Spleen (tissue), 7 donors: ENCODE data around the gene UGT1A9.

Source experiments
- CTCF ChIP-seq, 11 experiments: fragments of 200-600 bp in 7 of 11; fragments of 450-650 bp in 4 of 11; sonication (generic) in 4 of 11; IDR thresholded peaks in 8 of 11; conservative IDR thresholded peaks in 3 of 11; 1 replicate in 7 of 11; 2 replicates in 4 of 11; pipeline versions ENCODE4 v1.4.0 to v1.8.0; 2016 to 2021; ENCODE audit warnings: antibody characterized with exemption in 11 of 11, inconsistent platforms in 4 of 11, mild to moderate bottlenecking in 1 of 11
- POLR2A ChIP-seq, 3 donors: fragments of 450-650 bp; IDR thresholded peaks; one replicate each; pipeline ENCODE4 v1.5.1; 2017; ENCODE audit warnings: antibody characterized with exemption in 3 of 3, mild to moderate bottlenecking in 1 of 3
- POLR2AphosphoS5 ChIP-seq, 3 donors: sonication (generic); formaldehyde crosslinking; IDR thresholded peaks; one replicate each; pipeline ENCODE4 v1.5.1; 2017; ENCODE audit warnings: antibody characterized with exemption in 3 of 3
- donor health status: DM: no; HTN: no; CAD: no; lungs with moderate emphysema.
- donor health status: DM: no; HTN: no; CAD: no.
- donor health status: DM: no; HTN: no; CAD: no.

DNA sequence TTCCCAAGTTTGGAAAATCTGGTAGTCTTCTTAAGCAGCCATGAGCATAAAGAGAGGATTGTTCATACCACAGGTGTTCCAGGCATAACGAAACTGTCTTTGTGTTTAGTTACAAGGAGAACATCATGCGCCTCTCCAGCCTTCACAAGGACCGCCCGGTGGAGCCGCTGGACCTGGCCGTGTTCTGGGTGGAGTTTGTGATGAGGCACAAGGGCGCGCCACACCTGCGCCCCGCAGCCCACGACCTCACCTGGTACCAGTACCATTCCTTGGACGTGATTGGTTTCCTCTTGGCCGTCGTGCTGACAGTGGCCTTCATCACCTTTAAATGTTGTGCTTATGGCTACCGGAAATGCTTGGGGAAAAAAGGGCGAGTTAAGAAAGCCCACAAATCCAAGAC lies 100.5 kb downstream of the UGT1A9 start:
- TF ChIP-seq CTCF (IDR thresholded peaks at IDR 0.05 in 8 of 11, conservative IDR thresholded peaks at IDR 0.05 in 3 of 11) (no peak), POLR2AphosphoS5 (IDR thresholded peaks at IDR 0.05) (no peak), POLR2A (IDR thresholded peaks at IDR 0.05) (no peak)
